ENCODE data around the gene IL6ST.

Gene IL6ST

DNA sequence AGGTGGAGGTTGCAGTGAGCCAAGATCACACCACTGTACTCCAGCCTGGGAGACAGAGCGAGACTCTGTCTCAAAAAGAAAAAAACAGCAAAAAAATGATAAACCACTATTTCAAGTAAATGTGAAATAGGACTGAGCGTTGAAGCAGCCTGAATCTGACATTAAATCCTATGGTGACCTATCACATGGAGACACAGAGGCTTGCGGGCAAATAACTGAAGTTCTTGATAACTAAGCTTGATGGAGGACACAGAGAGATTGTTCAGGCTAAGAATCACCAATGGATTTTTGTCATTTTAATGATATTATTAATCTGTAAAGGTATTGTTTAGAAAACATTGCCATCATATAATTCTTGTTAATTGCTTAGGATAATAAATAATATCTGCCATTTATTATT lies 15.7 kb upstream of the IL6ST start:
- Histone ChIP-seq H3K36me3 (no peaks in the 10 kb centered on the region), H3K27ac (no peak overlapping the region), H3K4me1 (peaks cover 0 to 6% (median 0%) of the 10 kb centered on the region in 4 donors), H3K4me3 (no peak overlapping the region), H3K27me3 (no peaks in the 10 kb centered on the region), H3K9me3 (no peaks in the 10 kb centered on the region)
- no peak for DNase-seq
- intact Hi-C loops (cut with DNase I; ENCODE audit: low total_unique reads) = no loop called here
- TF ChIP-seq, protein P1, sequence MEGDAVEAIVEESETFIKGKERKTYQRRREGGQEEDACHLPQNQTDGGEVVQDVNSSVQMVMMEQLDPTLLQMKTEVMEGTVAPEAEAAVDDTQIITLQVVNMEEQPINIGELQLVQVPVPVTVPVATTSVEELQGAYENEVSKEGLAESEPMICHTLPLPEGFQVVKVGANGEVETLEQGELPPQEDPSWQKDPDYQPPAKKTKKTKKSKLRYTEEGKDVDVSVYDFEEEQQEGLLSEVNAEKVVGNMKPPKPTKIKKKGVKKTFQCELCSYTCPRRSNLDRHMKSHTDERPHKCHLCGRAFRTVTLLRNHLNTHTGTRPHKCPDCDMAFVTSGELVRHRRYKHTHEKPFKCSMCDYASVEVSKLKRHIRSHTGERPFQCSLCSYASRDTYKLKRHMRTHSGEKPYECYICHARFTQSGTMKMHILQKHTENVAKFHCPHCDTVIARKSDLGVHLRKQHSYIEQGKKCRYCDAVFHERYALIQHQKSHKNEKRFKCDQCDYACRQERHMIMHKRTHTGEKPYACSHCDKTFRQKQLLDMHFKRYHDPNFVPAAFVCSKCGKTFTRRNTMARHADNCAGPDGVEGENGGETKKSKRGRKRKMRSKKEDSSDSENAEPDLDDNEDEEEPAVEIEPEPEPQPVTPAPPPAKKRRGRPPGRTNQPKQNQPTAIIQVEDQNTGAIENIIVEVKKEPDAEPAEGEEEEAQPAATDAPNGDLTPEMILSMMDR (IDR thresholded peaks at IDR 0.05) = no peak

DNA sequence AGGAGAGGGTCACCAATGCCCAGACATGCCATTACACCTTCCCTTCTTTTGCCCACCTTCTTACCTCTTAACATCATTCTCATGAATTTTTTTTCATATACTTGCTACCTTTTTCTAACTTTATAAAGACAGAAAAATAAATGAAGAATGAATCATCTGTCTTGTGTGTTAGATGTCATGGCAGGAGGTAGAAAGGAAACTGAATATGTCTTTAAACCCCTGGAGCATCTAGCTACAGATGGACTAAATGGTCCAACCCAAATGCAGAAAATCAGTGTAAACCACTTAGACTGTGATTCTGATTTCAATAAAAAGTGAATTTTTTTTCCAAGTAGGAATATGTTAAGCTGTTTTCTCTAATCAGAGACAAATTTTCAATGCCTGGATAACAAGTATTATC lies 11.8 kb upstream of the IL6ST start:
- DNase-seq = no peak
- TF ChIP-seq, protein P1 (IDR thresholded peaks at IDR 0.05) = no peak
- Histone ChIP-seq H3K36me3 (no peaks in the 10 kb centered on the region), H3K4me1 (no peaks in the 10 kb centered on the region), H3K27me3 (no peaks in the 10 kb centered on the region), H3K9me3 (peaks cover 0 to 7% (median 6%) of the 10 kb centered on the region in 3 donors), H3K27ac (no peak overlapping the region), H3K4me3 (no peak overlapping the region)
- intact Hi-C loops (cut with DNase I; ENCODE audit: low total_unique reads) = no loop called here

DNA sequence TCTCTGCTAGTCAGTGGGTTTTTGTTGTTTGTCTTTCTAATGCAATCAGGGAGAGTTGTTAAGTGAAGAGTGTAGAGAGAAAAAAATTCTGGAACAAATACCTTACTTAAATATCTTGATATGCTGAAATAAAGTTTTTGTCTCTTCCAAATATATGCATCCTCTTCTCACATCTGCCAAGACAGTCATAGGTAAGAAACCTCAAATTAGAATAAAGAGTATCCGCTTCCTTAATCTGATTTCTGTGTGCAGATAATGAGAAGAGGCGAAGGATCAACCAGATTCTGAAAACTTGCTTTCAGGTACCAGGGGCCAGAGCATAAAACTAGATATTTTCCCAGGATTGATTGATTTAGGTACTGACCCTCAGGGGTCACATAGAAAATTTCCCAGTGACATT lies 11.3 kb upstream of the IL6ST start:
- intact Hi-C loops (cut with DNase I; ENCODE audit: low total_unique reads) = no loop called here

DNA sequence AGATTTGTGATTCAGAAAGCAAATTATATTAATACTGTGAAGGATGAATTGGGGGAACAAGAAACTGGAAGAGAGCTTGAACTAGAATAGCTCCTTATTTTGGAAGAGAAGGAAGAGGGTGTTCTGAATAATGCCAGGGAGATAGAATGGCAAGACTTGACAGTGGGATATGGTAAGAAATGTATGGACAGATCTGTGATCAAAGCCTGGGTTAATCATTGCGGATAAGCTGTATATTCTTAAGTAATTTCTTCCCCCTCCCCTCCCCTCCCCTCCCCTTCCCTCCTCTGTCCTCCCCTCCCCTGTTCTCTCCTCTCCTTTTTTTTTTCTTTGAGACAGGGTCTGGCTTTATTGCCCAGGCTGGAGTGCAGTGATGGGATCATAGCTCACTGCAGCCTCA lies 10.1 kb upstream of the IL6ST start:
- peaks cover 0 to 7% (median 6%) of the 10 kb centered on the region in 3 donors for H3K9me3 ChIP-seq
- intact Hi-C loops (cut with DNase I; ENCODE audit: low total_unique reads) = no loop called here
- H3K27me3 ChIP-seq = no peaks in the 10 kb centered on the region
- H3K27ac ChIP-seq = no peak overlapping the region
- no peak for DNase-seq
- TF ChIP-seq, protein P1 (IDR thresholded peaks at IDR 0.05) = no peak
- H3K4me3 ChIP-seq = no peak overlapping the region
- no peaks in the 10 kb centered on the region for H3K36me3 ChIP-seq
- H3K4me1 ChIP-seq = no peaks in the 10 kb centered on the region

More for the DNA sequence above, 11.3 kb upstream of the IL6ST start:
- H3K36me3 ChIP-seq = no peaks in the 10 kb centered on the region
- no peaks in the 10 kb centered on the region for H3K4me1 ChIP-seq
- TF ChIP-seq, protein P1 (IDR thresholded peaks at IDR 0.05) = no peak
- H3K27me3 ChIP-seq = no peaks in the 10 kb centered on the region
- H3K9me3 ChIP-seq = peaks cover 0 to 7% (median 6%) of the 10 kb centered on the region in 3 donors
- no peak for DNase-seq
- H3K4me3 ChIP-seq = no peak overlapping the region
- no peak overlapping the region for H3K27ac ChIP-seq

DNA sequence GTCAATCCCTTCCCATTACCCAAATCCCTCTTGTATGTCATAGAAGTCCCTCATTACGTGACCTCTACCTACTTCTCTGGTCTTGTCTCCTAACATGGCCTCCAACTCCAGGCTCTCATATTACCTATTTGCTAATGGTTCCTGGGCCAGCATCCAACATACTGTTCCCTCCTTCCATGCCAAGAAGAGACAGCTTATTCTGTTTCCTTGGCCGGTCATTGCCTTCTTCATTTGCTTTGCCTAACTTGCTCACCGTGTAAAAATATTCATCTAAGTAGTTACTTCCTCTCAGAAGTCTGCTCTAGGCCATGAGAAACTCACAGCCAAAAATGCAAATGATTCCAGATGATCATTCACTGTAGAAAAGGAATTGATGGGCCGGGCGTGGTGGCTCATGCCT lies 8.9 kb upstream of the IL6ST start:
- Histone ChIP-seq H3K9me3 (peaks cover 0 to 7% (median 6%) of the 10 kb centered on the region in 3 donors), H3K4me1 (no peaks in the 10 kb centered on the region), H3K27me3 (no peaks in the 10 kb centered on the region), H3K36me3 (no peaks in the 10 kb centered on the region), H3K27ac (no peak overlapping the region), H3K4me3 (no peak overlapping the region)
- no peak for DNase-seq
- intact Hi-C loops (cut with DNase I; ENCODE audit: low total_unique reads) = no loop called here
- TF ChIP-seq, protein P1 (IDR thresholded peaks at IDR 0.05) = no peak

DNA sequence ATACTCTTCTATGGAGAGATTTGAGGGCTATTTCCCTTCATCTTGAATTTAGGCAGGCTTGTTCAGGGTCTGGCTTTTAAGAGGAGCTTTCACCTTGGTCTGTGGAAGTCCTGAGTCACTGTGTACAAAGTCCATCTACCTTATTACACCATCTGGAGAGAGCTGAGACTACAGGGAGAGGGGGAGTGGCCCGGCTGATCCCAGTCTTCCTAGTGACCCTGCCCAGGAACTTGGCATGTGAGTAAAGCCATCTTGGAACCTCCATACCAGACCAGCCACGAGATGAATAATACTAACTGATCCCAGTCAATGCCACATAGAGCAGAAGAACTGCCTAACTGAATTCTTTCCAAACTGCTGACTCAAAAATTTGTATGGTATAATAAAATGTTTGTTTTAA lies 8.4 kb upstream of the IL6ST start:
- no peaks in the 10 kb centered on the region for H3K27me3 ChIP-seq
- H3K27ac ChIP-seq = no peak overlapping the region
- TF ChIP-seq, protein P1 (IDR thresholded peaks at IDR 0.05) = no peak
- H3K4me3 ChIP-seq = no peak overlapping the region
- H3K9me3 ChIP-seq = peaks cover 0 to 7% (median 6%) of the 10 kb centered on the region in 3 donors
- no peaks in the 10 kb centered on the region for H3K36me3 ChIP-seq
- intact Hi-C loops (cut with DNase I; ENCODE audit: low total_unique reads) = no loop called here
- no peaks in the 10 kb centered on the region for H3K4me1 ChIP-seq
- no peak for DNase-seq
